Progenitor cell of endocrine pancreas (in vitro differentiated cells): ENCODE measurements around the gene HAP1. TPM values are rescaled to one million over a fixed set of nuclear protein-coding genes. Genes with fewer than 3 reads are reported as not detected.

Experiments used
- DNase-seq: peaks from one replicate; pipeline ENCODE4 v3.0.0; 2021; ENCODE audit warnings: low spot score; ENCODE audit not compliant: unreplicated experiment
- H3K27ac Mint-ChIP-seq: 2 replicates; pipeline ENCODE4 v1.8.0; 2021; ENCODE audit warnings: mild to moderate bottlenecking, moderate library complexity, mixed read lengths
- H3K27me3 Mint-ChIP-seq: 2 replicates; pipeline ENCODE4 v1.8.0; 2021; ENCODE audit warnings: mixed read lengths
- H3K36me3 Mint-ChIP-seq: 2 replicates; pipeline ENCODE4 v1.8.0; 2022; ENCODE audit warnings: mixed read lengths; ENCODE audit not compliant: insufficient read depth
- H3K4me1 Mint-ChIP-seq: 2 replicates; pipeline ENCODE4 v1.8.0; 2021; ENCODE audit warnings: low read depth, mixed read lengths
- H3K4me3 Mint-ChIP-seq: 2 replicates; pipeline ENCODE4 v1.8.0; 2021; ENCODE audit warnings: low read depth, mild to moderate bottlenecking, moderate library complexity, mixed read lengths
- H3K9me3 Mint-ChIP-seq: 2 replicates; pipeline ENCODE4 v1.8.0; 2021; ENCODE audit warnings: low read depth, mixed read lengths
- CTCF ChIP-seq: fragments of 200-600 bp; sonication (generic); IDR thresholded peaks from one replicate; pipeline ENCODE4 v1.5.0; 2021; ENCODE audit warnings: antibody characterized with exemption, mild to moderate bottlenecking; ENCODE audit not compliant: unreplicated experiment
- total RNA-seq: library from RNA; stranded (reverse); gene quantifications from 2 replicates; pipeline ENCODE4 v1.2.1, GENCODE V29; 2021

The HAP1 gene
- total RNA-seq, 1 donor from 2014 or later, result 13.7 TPM

DNA sequence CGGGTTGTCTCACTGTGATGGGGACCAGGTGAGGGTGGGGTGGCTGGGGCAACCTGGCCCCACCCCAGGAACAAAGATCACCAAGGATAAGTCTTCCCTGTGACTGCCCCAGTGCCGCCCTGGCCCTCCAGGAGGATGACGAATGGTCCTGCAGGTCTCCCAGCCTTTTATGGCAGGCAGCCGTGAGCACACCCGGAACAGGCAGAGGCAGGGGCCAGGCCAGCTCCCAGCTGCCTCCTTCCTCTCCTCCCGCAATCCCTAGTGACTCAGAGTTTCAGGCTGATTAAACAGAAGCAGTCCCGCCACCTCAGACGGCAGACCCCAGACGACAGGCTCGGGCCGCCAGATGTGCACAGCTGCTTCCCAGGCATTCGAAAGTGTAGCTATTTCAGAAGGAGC is 38.7 kb upstream of the HAP1 start:
- Mint-ChIP-seq H3K27ac (peak overlapping the region; percentile 93), H3K27me3 (no peaks in the 10 kb centered on the region), H3K4me1 (peaks cover 22% of the 10 kb centered on the region), H3K9me3 (no peaks in the 10 kb centered on the region), H3K4me3 (no peak overlapping the region), H3K36me3 (peaks cover 10% of the 10 kb centered on the region)
- no peak for TF ChIP-seq CTCF
- DNase-seq, result no peak

- Mint-ChIP-seq H3K9me3 (no peaks in the 10 kb centered on the region), H3K27me3 (no peaks in the 10 kb centered on the region), H3K27ac (peak overlapping the region; percentile 93), H3K4me3 (peak overlapping the region; percentile 37), H3K36me3 (peaks cover 11% of the 10 kb centered on the region), H3K4me1 (peaks cover 21% of the 10 kb centered on the region)
- TF ChIP-seq CTCF, result no peak
- no peak for DNase-seq
Measured at GRCh38 chr17:41772586-41773189, 38.2 kb upstream of the HAP1 start.

GRCh38 chr17:41772218-41772585 is 37.8 kb upstream of the HAP1 start:
- DNase-seq, result peak; percentile 34
- H3K4me3 Mint-ChIP-seq, result no peak overlapping the region
- no peaks in the 10 kb centered on the region for H3K9me3 Mint-ChIP-seq
- no peak for TF ChIP-seq CTCF
- H3K4me1 Mint-ChIP-seq, result peaks cover 21% of the 10 kb centered on the region
- H3K27me3 Mint-ChIP-seq, result no peaks in the 10 kb centered on the region
- H3K36me3 Mint-ChIP-seq, result peaks cover 13% of the 10 kb centered on the region
- peak overlapping the region; percentile 93 for H3K27ac Mint-ChIP-seq

- Mint-ChIP-seq H3K27me3 (no peaks in the 10 kb centered on the region), H3K4me1 (peaks cover 21% of the 10 kb centered on the region), H3K4me3 (no peak overlapping the region), H3K9me3 (no peaks in the 10 kb centered on the region), H3K36me3 (peaks cover 13% of the 10 kb centered on the region), H3K27ac (peak overlapping the region; percentile 92)
- DNase-seq, result no peak
- TF ChIP-seq CTCF, result no peak
Measured at GRCh38 chr17:41771389-41772206, 37.2 kb upstream of the HAP1 start.

DNA sequence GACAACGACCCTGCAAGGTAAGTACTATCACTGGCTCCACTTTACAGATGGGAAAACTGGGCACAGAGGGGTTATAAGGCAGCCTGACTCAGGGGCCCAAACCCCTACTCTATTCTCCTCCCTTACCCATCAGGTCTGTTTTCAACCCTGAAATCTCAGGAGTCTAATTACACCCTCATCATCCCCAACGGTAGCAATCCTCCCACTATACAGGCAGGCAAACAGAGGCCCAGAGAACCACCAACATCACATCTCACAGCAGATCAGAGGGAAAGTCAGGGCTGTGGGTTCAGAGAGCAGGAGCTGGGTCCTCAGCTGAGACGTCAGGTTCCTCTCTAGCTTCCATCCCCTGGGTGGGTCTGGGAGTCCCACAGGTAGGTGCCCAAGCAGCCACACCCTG is 35.5 kb upstream of the HAP1 start:
- Mint-ChIP-seq H3K9me3 (no peaks in the 10 kb centered on the region), H3K4me1 (peaks cover 21% of the 10 kb centered on the region), H3K27me3 (no peaks in the 10 kb centered on the region), H3K27ac (peak overlapping the region; percentile 67), H3K4me3 (no peak overlapping the region), H3K36me3 (peaks cover 18% of the 10 kb centered on the region)
- no peak for TF ChIP-seq CTCF
- DNase-seq, result no peak
